ENCODE measurements around the gene CLEC16A.

Gene CLEC16A

GRCh38 chr16:10967986-10968385 lies 23.6 kb downstream of the CLEC16A start:
- Histone ChIP-seq H3K27me3 (no peaks in the 10 kb centered on the region), H3K27ac (no peak overlapping the region), H3K9me3 (no peaks in the 10 kb centered on the region), H3K36me3 (peaks cover 45% of the 10 kb centered on the region), H3K4me1 (ENCODE audit: control insufficient read depth in 1 of 2, insufficient read depth in 1 of 2, low read depth in 1 of 2, low read length in 1 of 2) (peaks cover 17 to 18% of the 10 kb centered on the region in 2 experiments), H3K4me3 (ENCODE audit: low read depth in 1 of 2, low read length in 1 of 2) (no peak overlapping the region)
- no peak for TF ChIP-seq CTCF (IDR thresholded peaks at IDR 0.05)

- Histone ChIP-seq H3K27me3 (no peaks in the 10 kb centered on the region), H3K4me3 (ENCODE audit: low read depth in 1 of 2, low read length in 1 of 2) (no peak overlapping the region), H3K4me1 (ENCODE audit: control insufficient read depth in 1 of 2, insufficient read depth in 1 of 2, low read depth in 1 of 2, low read length in 1 of 2) (peaks cover 17 to 18% of the 10 kb centered on the region in 2 experiments), H3K9me3 (no peaks in the 10 kb centered on the region), H3K36me3 (peaks cover 45% of the 10 kb centered on the region), H3K27ac (peak overlapping the region; percentile 11)
- TF ChIP-seq CTCF (IDR thresholded peaks at IDR 0.05): no peak
Measured at GRCh38 chr16:10968498-10968897, 24.1 kb downstream of the CLEC16A start.

GRCh38 chr16:10969615-10970014 lies 25.3 kb downstream of the CLEC16A start:
- H3K27me3 ChIP-seq: no peaks in the 10 kb centered on the region
- H3K4me3 ChIP-seq (ENCODE audit: low read depth in 1 of 2, low read length in 1 of 2): no peak overlapping the region
- H3K27ac ChIP-seq: peak overlapping the region; percentile 52
- TF ChIP-seq CTCF (IDR thresholded peaks at IDR 0.05): no peak
- H3K4me1 ChIP-seq (ENCODE audit: control insufficient read depth in 1 of 2, insufficient read depth in 1 of 2, low read depth in 1 of 2, low read length in 1 of 2): peaks cover 13 to 14% of the 10 kb centered on the region in 2 experiments
- H3K9me3 ChIP-seq: no peaks in the 10 kb centered on the region
- peaks cover 51% of the 10 kb centered on the region for H3K36me3 ChIP-seq

- H3K36me3 ChIP-seq: peaks cover 51% of the 10 kb centered on the region
Measured at GRCh38 chr16:10970065-10970464, 25.7 kb downstream of the CLEC16A start.

GRCh38 chr16:10971560-10971961 lies 27.2 kb downstream of the CLEC16A start:
- Histone ChIP-seq H3K9me3 (no peaks in the 10 kb centered on the region), H3K4me3 (ENCODE audit: low read depth in 1 of 2, low read length in 1 of 2) (no peak overlapping the region), H3K36me3 (peaks cover 63% of the 10 kb centered on the region), H3K27me3 (no peaks in the 10 kb centered on the region), H3K27ac (no peak overlapping the region), H3K4me1 (ENCODE audit: control insufficient read depth in 1 of 2, insufficient read depth in 1 of 2, low read depth in 1 of 2, low read length in 1 of 2) (peaks cover 9% of the 10 kb centered on the region in 2 experiments)
- peak; percentile 24 for TF ChIP-seq CTCF (IDR thresholded peaks at IDR 0.05)

More at GRCh38 chr16:10970065-10970464, 25.7 kb downstream of the CLEC16A start:
- H3K9me3 ChIP-seq: no peaks in the 10 kb centered on the region
- H3K4me3 ChIP-seq (ENCODE audit: low read depth in 1 of 2, low read length in 1 of 2): no peak overlapping the region
- no peak for TF ChIP-seq CTCF (IDR thresholded peaks at IDR 0.05)
- H3K27ac ChIP-seq: peak overlapping the region; percentile 52
- peaks cover 13 to 14% of the 10 kb centered on the region in 2 experiments for H3K4me1 ChIP-seq (ENCODE audit: control insufficient read depth in 1 of 2, insufficient read depth in 1 of 2, low read depth in 1 of 2, low read length in 1 of 2)
- H3K27me3 ChIP-seq: no peaks in the 10 kb centered on the region

All from neutrophil (primary cell).